ENCODE measurements around the gene SERAC1.
"Not testable (repeated sequence)": the region's sequence is repeated elsewhere in the genome, so short reads cannot be mapped to it uniquely, and the experiment has no call there.

DNA sequence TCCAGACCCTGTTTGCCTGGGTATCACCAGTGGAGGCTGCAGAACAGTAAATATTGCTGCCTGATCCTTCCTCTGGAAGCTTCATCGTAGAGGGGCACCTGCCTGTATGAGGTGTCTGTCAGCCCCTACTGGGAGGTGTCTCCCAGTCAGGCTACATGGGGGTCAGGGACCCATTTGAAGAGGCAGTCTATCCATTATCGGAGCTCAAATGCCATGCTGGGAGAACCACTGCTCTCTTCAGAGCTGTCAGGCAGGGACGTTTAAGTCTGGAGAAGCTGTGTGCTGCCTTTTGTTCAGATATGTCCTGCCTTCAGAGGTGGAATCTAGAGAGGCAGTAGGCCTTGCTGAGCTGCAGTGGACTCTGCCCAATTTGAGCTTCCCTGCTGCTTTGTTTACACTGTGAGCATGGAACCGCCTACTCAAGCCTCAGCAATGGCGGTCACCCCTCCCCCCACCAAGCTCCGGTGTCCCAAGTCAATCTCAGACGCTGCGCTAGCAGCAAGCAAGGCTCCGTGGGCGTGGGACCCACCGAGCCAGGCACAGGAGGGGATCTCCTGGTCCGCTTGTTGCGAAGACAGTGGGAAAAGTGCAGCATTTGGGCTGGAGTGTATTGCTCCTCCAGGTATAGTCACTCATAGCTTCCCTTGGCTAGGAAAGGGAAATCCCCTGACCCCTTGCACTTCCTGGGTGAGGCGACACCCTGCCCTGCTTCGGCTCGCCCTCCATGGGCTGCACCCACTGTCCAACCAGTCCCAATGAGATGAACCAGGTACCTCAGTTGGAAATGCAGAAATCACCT, 15.3 kb upstream of the SERAC1 start:
- TF ChIP-seq POLR2AphosphoS5 (IDR thresholded peaks at IDR 0.05; ENCODE audit: borderline replicate concordance, low read depth, low read length); FOXP2 (optimal IDR thresholded peaks at IDR 0.05; ENCODE audit: control extremely low read depth, extremely low read length, insufficient read depth): not testable (repeated sequence)
